Stimulated activated CD8-positive, alpha-beta memory T cell treated with anti-CD3 and anti-CD28 coated beads, Interleukin-15, amount 100 ng/mL, for 4 hours (primary cell): ENCODE data around the gene ATG3.
"Not testable (repeated sequence)": the region's sequence is repeated elsewhere in the genome, so short reads cannot be mapped to it uniquely, and the experiment has no call there.

Source experiments
- DNase-seq, 2 donors: peaks; one replicate each; pipeline ENCODE4 v3.0.0-alpha.2; 2020; ENCODE audit warnings: low read depth in 2 of 2

Gene ATG3

GRCh38 chr3:112560721-112561483, 860 bp downstream of the ATG3 start:
- DNase-seq: peak; percentile 24 to 47

- no peak for DNase-seq
Observed at GRCh38 chr3:112560307-112560706, 1.5 kb downstream of the ATG3 start.

GRCh38 chr3:112557976-112558375, 3.8 kb downstream of the ATG3 start:
- no peak for DNase-seq

- no peak for DNase-seq
Observed at GRCh38 chr3:112555535-112556170, 6.1 kb downstream of the ATG3 start.

GRCh38 chr3:112550859-112551258, 10.9 kb downstream of the ATG3 start:
- DNase-seq: no peak

DNA sequence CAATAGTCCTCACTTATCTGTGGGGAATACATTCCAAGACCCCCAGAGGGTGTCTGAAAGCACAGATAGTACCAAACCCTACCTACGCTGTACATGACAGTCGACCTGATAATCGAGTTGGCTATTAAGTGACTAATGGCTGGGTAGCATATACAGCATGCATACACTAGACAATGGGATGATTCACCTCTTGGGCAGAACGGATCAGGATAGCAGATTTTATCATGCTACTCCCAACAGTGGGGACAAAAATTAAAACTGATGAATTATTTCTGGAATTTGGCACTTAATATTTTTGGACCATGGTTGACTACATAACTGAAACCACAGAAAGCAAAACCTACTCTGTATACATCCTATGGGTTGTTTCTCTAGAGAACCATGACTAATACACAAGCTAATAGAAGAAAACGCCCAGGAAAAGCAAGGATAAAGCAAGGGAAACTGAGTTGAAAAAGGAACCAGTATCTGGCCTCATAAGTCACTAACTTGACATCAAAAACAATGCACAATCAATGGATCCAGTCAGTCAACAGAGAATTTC, 15.5 kb downstream of the ATG3 start:
- no peak for DNase-seq

DNA sequence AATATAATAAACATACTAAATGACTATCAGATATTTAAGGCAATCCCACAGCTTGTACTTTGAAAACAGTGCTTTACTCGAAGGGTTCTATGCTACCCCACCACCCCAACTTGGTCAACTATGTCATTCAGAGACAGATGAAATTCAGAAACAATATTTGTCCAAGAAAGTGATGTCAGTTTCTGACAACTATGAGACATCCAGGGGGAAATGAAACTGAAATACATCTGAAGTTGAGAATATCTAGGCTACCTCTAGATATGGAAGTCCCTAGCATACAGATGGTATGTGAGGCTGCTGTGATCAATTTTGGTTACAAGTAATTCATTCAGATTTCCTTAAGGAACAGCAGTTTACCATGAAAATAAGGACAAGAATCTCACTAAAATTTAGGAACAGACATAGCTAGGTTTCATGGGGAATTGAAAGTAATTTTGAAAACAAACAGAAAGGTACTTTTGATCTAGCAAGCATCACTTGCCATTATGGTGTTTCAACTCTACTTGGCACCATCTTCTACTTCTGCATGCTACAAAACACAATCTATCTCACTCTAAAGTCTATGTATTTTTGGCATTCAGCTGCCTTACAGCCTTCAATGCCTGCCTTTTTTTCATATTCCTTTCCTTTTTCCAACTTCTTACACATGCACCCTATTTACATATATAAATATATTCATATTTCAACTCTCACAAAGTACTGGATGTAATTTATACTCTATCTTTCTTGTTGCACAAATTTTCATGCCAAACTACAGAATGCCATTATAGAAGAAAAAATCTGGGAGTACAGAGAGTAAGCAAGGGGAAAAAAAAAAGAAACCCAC, 21.7 kb downstream of the ATG3 start:
- no peak for DNase-seq

GRCh38 chr3:112531358-112531781, 30.4 kb downstream of the ATG3 start:
- DNase-seq: no peak

DNA sequence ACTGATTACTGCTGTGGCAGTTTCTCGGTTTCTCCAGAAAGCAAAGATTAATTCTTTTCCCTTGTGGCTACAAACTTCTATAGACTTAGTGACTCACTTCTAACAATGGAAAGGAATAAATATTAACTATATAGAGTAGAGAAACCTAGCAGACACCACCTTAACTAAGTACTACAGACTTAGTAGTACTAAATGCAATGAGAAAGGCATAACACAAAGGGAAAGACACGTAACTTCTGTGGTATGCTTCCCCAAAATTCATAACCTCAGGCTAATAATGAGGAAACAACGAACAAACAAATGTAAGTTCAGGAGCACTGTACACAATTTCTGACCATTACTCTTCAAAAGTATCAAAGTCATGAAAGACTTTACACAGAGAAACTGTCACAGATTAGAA, 31.2 kb downstream of the ATG3 start:
- no peak for DNase-seq

GRCh38 chr3:112524127-112524526, 37.6 kb downstream of the ATG3 start:
- not testable (repeated sequence) for DNase-seq

DNA sequence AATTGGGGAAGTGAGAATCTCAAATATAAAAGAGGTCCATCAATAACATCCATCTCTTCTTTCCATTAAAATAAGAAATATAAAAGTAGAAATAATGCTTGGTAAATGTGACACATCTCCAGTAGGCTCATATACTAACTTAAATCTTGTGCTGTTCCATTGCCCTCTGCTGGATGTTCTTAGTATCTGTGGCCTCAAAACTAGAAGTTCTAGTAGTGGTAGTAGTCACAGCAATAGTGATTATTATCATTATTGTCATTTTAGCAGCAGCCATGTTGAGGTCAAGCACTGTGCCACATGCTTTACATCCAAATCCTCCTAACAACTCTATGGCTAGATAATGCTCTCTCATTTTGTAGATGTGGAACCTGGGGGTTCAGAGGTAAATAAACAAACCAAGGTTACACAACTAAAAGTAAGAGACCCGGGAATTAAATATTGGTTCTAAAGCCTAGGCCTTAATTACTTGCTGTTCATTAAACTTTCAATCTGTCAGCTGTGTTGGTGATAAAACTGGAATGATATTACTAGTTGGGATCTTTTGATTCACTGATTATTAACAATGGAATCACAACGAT, 42.2 kb downstream of the ATG3 start:
- DNase-seq: no peak

- DNase-seq: not testable (repeated sequence)
Observed at GRCh38 chr3:112518970-112519369, 42.8 kb downstream of the ATG3 start.

DNA sequence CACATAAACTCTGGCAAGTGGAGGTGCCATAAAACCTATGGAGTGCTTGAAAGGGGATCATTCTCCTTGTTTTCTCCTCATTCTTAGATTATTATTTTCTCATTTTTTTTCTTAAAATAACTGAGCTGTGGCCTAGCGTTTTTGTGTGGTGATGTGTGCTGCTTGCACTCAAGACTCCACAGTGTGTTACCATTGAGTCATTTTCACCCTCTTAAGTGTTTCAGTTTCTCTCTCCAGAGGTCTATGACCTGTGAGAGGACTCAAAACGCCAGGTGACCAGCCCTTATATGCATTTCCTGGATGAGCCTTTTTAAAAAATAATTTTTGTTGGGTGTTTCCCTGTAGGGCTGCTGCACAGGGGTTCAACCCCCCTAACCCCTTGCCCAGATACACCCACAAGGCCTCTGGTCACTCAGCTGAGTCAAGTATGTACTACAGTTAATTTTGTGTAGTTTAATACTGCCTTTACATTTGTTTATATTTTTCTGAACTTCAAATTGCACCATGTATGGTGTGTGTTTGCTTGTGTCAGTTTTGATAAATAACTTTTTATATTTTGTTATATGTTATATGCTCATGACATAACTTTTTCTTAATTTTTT, 47.1 kb downstream of the ATG3 start:
- no peak for DNase-seq

GRCh38 chr3:112512320-112512719, 49.4 kb downstream of the ATG3 start:
- no peak for DNase-seq

- DNase-seq: no peak
Observed at GRCh38 chr3:112508860-112509259, 52.9 kb downstream of the ATG3 start.

- DNase-seq: no peak
Observed at GRCh38 chr3:112508261-112508660, 53.5 kb downstream of the ATG3 start.

DNA sequence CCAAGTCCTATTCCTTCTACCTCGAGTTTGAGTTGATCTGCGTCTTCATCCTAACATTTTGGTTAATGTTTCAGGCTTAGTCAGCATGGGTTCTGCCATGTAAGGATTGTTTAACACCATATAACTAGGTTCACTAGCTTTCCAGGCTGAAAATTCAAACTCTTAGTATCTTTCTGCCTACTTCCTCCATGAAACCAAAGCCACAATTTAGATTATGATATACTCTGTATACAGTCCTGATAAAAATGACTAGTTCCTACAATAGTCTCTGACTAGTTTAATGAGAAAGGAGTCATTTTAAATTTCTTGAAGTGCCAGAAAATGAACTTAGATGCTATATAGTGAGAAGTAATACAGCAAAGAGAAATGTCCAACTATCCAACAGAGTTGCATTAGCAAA, 55.9 kb downstream of the ATG3 start:
- DNase-seq: no peak

GRCh38 chr3:112504123-112504522, 57.6 kb downstream of the ATG3 start:
- no peak for DNase-seq

DNA sequence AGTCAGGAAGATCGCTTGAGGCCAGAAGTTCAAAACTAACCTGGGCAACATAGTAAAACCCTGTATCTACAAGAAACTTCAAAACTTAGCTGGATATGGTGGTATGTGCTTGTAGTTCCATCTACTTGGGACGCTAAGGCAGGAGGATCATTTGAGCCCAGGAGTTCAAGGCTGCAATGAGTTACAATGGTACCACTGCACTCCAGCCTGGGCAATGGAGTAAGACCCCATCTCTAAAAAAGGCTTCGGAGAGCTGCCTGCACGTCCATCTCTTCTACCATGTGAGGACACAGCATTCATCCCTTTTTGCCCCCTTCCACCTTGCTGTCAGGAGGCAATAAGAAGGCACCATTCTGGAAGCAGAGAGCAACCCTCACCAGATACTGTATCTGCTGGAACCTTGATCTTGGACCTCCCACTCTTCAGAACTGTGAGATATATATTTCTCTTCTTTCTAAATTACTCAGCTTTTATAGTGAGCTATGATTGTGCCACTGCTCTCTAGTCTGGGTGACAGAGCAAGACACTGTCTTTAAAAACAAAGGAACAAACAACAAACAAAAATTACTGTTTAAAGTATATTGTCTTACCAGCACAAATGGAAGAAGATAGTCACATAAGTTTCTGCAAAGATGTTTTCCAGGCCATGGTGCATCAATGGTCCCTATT, 58.3 kb downstream of the ATG3 start:
- no peak for DNase-seq

DNA sequence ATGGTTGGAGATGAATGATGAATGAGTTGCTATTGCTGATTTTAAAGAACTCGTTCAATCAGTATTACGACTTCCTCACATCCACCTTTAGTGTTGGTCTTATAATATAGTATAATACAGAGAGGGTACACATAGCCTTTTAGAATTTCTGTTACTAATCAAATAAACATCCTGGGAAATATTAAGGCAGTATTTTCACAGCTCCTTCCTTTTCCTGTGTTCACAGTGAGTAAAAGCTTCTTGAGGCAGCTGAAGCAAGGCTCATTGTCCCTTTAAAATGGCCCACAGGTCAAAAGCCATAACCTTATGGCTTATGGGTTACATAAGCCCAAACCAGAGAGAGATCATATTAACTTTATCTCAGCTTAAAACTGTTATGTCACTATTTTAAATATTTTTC, 61.1 kb downstream of the ATG3 start:
- DNase-seq: no peak
